NOMO-1 (cell line): ENCODE data around the gene SMC1A.
A peak's percentile ranks its signal among the peaks of the same experiment; 100 is the strongest.

Experiments used
- DNase-seq, 2 experiments: peaks; one replicate each; lab custom pipeline; 2025; ENCODE audit not compliant: unreplicated experiment in 2 of 2; lab: John Stamatoyannopoulos, UW

The SMC1A gene

GRCh38 chrX:53354669-53355068, 67.8 kb downstream of the SMC1A start:
- DNase-seq: no peak

- peak in 1 of 2 experiments; percentile 34 for DNase-seq
Measured at GRCh38 chrX:53347948-53348347, 74.5 kb downstream of the SMC1A start.

- DNase-seq: no peak
Measured at GRCh38 chrX:53340852-53341645, 81.4 kb downstream of the SMC1A start.

DNA sequence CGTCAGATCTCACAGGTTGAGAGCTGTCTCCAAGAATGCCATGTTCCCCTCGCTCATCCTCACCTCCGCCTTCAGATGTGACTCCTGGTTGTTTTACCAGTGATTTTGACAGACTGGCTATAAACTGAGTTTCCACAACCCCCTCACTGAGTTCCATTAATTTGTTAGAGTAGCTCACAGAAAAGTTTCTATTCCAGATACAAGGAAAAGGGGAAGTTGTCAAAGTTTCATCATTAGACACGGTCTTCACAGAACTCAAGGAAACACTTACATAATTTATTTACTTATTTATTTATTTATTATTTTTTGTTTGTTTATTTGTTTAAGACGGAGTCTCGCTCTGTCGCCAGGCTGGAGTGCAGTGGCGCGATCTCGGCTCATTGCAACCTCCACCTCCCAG, 85.4 kb downstream of the SMC1A start:
- peak in 1 of 2 experiments; percentile 38 for DNase-seq

DNA sequence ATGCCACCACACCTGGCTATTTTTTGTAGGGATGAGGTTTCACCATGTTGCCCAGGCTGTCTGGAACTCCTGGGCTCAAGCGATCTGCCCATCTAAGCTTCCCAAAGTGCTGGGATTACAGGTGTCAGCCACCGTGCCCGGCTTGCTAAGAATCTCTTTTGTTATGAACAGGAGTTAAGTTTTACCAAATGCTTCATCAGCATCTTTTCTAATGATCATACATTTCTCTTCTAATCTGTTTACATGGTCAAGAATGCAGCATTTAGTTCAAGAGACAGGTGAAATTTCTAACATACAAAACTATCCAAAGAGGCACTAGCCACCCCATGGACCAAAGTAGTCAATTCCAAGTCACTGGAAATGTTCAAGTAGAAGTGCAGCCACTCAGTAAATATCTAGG, 88.6 kb downstream of the SMC1A start:
- DNase-seq: no peak

- no peak for DNase-seq
Measured at GRCh38 chrX:53332204-53332603, 90.2 kb downstream of the SMC1A start.

GRCh38 chrX:53330331-53330730, 92.1 kb downstream of the SMC1A start:
- no peak for DNase-seq

- DNase-seq: no peak
Measured at GRCh38 chrX:53324803-53325202, 97.7 kb downstream of the SMC1A start.
